ENCODE data around the gene PFDN4.

- TF ChIP-seq POLR2AphosphoS5 (IDR thresholded peaks at IDR 0.05; ENCODE audit: low read depth, low read length) (no peak), POLR2A (IDR thresholded peaks at IDR 0.05; ENCODE audit: low read depth, low read length) (no peak)
These were observed 7.2 kb upstream of the PFDN4 start for GRCh38 chr20:54200487-54201267.
